Measurements from ENCODE around the gene NXNL2.

NXNL2 gene

DNA sequence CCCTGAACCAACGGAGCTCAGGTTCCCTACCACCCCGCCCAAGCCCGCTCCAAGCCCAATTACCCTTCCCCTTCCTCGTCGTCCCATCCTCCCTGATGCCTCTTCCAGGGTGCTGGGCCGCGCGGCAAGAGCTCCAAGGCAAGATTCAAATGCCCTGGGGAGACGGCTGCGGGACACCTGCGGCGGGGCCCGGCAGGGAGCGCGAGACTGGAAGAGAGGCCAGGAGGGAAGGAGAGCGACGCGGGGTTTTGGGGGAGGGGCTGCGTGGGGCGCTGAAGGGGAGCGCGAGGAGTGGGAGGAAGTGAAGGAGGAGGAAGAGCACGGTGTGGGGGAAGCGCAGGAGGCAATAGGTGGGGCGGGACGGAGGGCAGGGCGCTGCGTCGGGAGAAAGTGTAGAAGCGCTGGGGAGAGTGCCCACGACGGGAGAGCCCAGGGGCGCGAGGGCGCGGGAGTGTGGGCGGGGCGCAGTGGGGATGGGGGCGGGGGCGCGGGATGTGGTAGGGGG is 975 bp upstream of the NXNL2 start:
- DNase-seq (ENCODE audit: low spot score) = no peak
- TF ChIP-seq, protein P1, sequence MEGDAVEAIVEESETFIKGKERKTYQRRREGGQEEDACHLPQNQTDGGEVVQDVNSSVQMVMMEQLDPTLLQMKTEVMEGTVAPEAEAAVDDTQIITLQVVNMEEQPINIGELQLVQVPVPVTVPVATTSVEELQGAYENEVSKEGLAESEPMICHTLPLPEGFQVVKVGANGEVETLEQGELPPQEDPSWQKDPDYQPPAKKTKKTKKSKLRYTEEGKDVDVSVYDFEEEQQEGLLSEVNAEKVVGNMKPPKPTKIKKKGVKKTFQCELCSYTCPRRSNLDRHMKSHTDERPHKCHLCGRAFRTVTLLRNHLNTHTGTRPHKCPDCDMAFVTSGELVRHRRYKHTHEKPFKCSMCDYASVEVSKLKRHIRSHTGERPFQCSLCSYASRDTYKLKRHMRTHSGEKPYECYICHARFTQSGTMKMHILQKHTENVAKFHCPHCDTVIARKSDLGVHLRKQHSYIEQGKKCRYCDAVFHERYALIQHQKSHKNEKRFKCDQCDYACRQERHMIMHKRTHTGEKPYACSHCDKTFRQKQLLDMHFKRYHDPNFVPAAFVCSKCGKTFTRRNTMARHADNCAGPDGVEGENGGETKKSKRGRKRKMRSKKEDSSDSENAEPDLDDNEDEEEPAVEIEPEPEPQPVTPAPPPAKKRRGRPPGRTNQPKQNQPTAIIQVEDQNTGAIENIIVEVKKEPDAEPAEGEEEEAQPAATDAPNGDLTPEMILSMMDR (IDR thresholded peaks at IDR 0.05; ENCODE audit: extremely low read depth, missing control alignments) = no peak

DNA sequence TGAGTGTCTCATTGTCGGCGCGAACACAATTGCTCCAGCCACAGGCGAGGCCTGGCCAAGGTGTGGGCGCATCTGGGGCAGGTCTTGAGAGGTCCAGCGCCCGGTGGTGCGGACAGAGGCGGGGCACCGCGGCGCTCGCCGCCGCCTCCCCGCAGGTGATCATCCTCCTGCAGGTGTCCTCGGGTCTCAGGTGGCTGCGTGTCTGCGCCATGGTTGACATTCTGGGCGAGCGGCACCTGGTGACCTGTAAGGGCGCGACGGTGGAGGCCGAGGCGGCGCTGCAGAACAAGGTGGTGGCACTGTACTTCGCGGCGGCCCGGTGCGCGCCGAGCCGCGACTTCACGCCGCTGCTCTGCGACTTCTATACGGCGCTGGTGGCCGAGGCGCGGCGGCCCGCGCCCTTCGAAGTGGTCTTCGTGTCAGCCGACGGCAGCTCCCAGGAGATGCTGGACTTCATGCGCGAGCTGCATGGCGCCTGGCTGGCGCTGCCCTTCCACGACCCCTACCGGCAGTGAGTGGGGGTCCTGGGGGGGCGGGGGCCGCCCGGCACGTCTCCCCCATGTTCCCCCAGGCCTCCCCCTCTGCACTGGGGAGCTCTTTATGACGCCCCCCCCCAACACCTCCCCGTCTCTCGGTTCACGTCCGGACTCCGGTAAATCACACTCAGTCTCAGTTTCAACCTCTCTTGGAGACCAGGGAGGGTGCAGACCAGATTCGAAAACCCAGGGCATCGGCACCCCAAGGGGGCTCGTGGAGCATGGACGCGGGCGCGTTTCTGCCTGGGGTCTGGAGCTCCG is 446 bp downstream of the NXNL2 start:
- TF ChIP-seq, protein P1 (IDR thresholded peaks at IDR 0.05; ENCODE audit: extremely low read depth, missing control alignments) = no peak
- DNase-seq (ENCODE audit: low spot score) = no peak

DNA sequence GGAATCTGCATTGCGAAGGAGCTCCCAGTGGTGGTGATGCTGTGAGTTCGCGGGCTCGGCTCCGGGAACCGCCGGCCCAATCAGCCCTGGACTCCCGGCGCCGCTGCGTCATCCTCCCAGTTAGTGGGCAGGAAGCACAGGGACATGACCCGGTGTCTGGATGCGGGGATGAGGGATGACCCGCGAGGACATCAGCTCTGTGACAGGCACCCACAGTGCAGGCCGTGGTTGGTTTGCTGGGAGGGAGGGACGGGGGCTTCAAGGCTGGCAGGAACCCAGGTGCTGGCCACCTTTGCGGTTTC is 996 bp downstream of the NXNL2 start:
- TF ChIP-seq, protein P1 (IDR thresholded peaks at IDR 0.05; ENCODE audit: extremely low read depth, missing control alignments) = no peak
- DNase-seq (ENCODE audit: low spot score) = no peak

GRCh38 chr9:88536951-88537760 is 2.2 kb downstream of the NXNL2 start:
- TF ChIP-seq, protein P1 (IDR thresholded peaks at IDR 0.05; ENCODE audit: extremely low read depth, missing control alignments) = no peak
- DNase-seq (ENCODE audit: low spot score) = no peak

DNA sequence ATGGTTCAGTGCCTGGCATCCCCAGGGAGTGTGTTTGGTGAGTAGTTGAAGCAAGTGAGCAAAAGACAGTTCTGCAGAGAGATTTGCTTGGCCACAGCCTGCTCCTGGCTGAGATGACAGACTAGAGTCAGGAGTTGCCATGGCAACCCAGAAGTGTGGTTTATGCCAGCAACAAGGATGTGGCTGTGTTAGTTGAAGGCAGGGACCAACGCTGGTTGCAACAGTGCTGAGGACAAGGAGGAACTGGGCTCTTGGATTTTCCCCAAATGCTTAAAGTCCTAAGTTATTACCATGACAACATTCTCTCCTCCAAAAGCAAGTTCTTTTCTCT is 2.7 kb downstream of the NXNL2 start:
- TF ChIP-seq, protein P1 (IDR thresholded peaks at IDR 0.05; ENCODE audit: extremely low read depth, missing control alignments) = no peak
- no peak for DNase-seq (ENCODE audit: low spot score)

- no peak for DNase-seq (ENCODE audit: low spot score)
- TF ChIP-seq, protein P1 (IDR thresholded peaks at IDR 0.05; ENCODE audit: extremely low read depth, missing control alignments) = no peak
Measured at GRCh38 chr9:88538311-88539085, 3.5 kb downstream of the NXNL2 start.

All from GM20000 (cell line).